K562 (cell line): ENCODE results near the gene KRTAP4-7. TPM values are rescaled to one million over a fixed set of nuclear protein-coding genes. Genes with fewer than 3 reads are reported as not detected.

Experiments
- ATAC-seq: fragments of 200-7000 bp; cut with Tn5 transposase; 3 replicates; pipeline ENCODE4 v1.9.1; 2020; ENCODE audit warnings: moderate library complexity
- BruUV-seq: library from RNA; stranded (reverse); fragments of 400-500 nt; replicated peaks from 2 replicates; lab custom pipeline; 2021; lab: Mats Ljungman, UMichigan
- CTCF ChIA-PET: fragments of 300-600 bp; formaldehyde crosslinking; extraction: SDS; loops from one replicate; lab custom pipeline; 2021; ENCODE audit warnings: low intra/inter-chr PET ratio; lab: Yijun Ruan, JAX
- POLR2A ChIA-PET: fragments of 300-600, 350-650 bp; sonication (Branson Sonifier 250); formaldehyde crosslinking; extraction: SDS; loops from one replicate; lab custom pipeline; 2021; ENCODE audit warnings: antibody characterized with exemption, inconsistent platforms; lab: Yijun Ruan, JAX
- DNase-seq, 4 experiments: peaks; one replicate each; pipeline versions ENCODE4 v3.0.0 to v3.0.0-alpha.2; 2011 to 2018; ENCODE audit warnings: low spot score in 3 of 4, mixed read lengths in 3 of 4; ENCODE audit errors: extremely low read depth in 1 of 4
- FAIRE-seq: peaks from 2 replicates; lab custom pipeline; 2011; peaks lifted over from hg19 to GRCh38; lab: Jason Lieb, UNC
- H2AFZ ChIP-seq: 2 replicates; pipeline ENCODE4 v1.6.0; 2011; ENCODE audit warnings: low read depth, low read length, control low read depth, inconsistent platforms
- H3K27ac ChIP-seq: fragments of 200-600 bp; 3 replicates; pipeline ENCODE4 v1.8.0; 2011; ENCODE audit warnings: low read depth, mild to moderate bottlenecking, control low read depth, inconsistent platforms, low read length, moderate library complexity, mixed read lengths; ENCODE audit errors: extremely low read depth
- H3K27me3 ChIP-seq, 2 experiments: fragments of 300-600 bp in 1 of 2; 2 replicates in 1 of 2; 3 replicates in 1 of 2; pipeline versions ENCODE4 v1.6.0 to v1.8.0; 2011; ENCODE audit warnings: inconsistent platforms in 2 of 2, low read length in 2 of 2, mild to moderate bottlenecking in 1 of 2, mixed read lengths in 1 of 2, moderate library complexity in 1 of 2; ENCODE audit not compliant: control insufficient read depth in 2 of 2, insufficient read depth in 2 of 2
- H3K36me3 ChIP-seq: fragments of 300-600 bp; 3 replicates; pipeline ENCODE4 v1.8.0; 2011; ENCODE audit warnings: mild to moderate bottlenecking, low read length, inconsistent platforms; ENCODE audit not compliant: control insufficient read depth, insufficient read depth
- H3K4me1 ChIP-seq, 2 experiments: fragments of 200-600 bp in 1 of 2; replicated peaks in 1 of 2; 2 replicates in 1 of 2; 3 replicates in 1 of 2; pipeline versions ENCODE4 v1.5.1 to v1.8.0; 2011; ENCODE audit warnings: inconsistent platforms in 2 of 2, low read length in 2 of 2, mild to moderate bottlenecking in 1 of 2, mixed read lengths in 1 of 2, moderate library complexity in 1 of 2; ENCODE audit not compliant: control insufficient read depth in 2 of 2, insufficient read depth in 2 of 2
- H3K4me2 ChIP-seq: 2 replicates; pipeline ENCODE4 v1.6.1; 2011; ENCODE audit warnings: low read length, control low read depth, inconsistent platforms, mixed read lengths; ENCODE audit not compliant: insufficient read depth
- H3K4me3 ChIP-seq: fragments of 200-600 bp; sonication (generic), shearing (Covaris generic); 2 replicates; pipeline ENCODE4 v1.5.1; 2016; ENCODE audit warnings: control low read depth, inconsistent platforms
- H3K79me2 ChIP-seq: fragments of 200-600 bp; 3 replicates; pipeline ENCODE4 v1.8.0; 2011; ENCODE audit warnings: low read length, inconsistent platforms; ENCODE audit not compliant: control insufficient read depth, insufficient read depth
- H3K9ac ChIP-seq, 2 experiments: 2 replicates each; pipeline versions ENCODE4 v1.6.0 to v1.6.1; 2011; ENCODE audit warnings: low read depth in 2 of 2, low read length in 2 of 2, control low read depth in 1 of 2, inconsistent platforms in 1 of 2, mild to moderate bottlenecking in 1 of 2, mixed read lengths in 1 of 2; ENCODE audit not compliant: insufficient read depth in 1 of 2
- H3K9me1 ChIP-seq: one replicate; pipeline ENCODE4 v1.6.0; 2011; ENCODE audit warnings: inconsistent platforms, mild to moderate bottlenecking, low read length, moderate library complexity; ENCODE audit not compliant: control insufficient read depth, insufficient read depth
- H3K9me3 ChIP-seq: replicated peaks from 2 replicates; pipeline ENCODE4 v1.5.1; 2011; ENCODE audit warnings: low read depth, low read length, inconsistent platforms; ENCODE audit not compliant: control insufficient read depth, insufficient read depth
- H4K20me1 ChIP-seq: replicated peaks from 2 replicates; pipeline ENCODE4 v1.6.1; 2011; ENCODE audit warnings: low read length, inconsistent platforms, mixed read lengths; ENCODE audit not compliant: control insufficient read depth, insufficient read depth
- ARID2 ChIP-seq: fragments of 450-650 bp; IDR thresholded peaks from 2 replicates; pipeline ENCODE4 v1.6.1; 2017; ENCODE audit warnings: antibody characterized with exemption, mild to moderate bottlenecking
- GATA2 ChIP-seq: sonication (generic); formaldehyde crosslinking; IDR thresholded peaks from 2 replicates; pipeline ENCODE4 v1.4.0; 2020; ENCODE audit warnings: mild to moderate bottlenecking, missing genetic modification reagents
- HDAC8 ChIP-seq: fragments of 450-650 bp; IDR thresholded peaks from 2 replicates; pipeline ENCODE4 v1.6.1; 2016; ENCODE audit warnings: mild to moderate bottlenecking, missing genetic modification characterization, moderate library complexity, missing compliant biosample characterization
- MECOM ChIP-seq: fragments of 250-450 bp; sonication (Bioruptor Pico); IDR thresholded peaks from 2 replicates; pipeline ENCODE4 v1.8.0; 2022; ENCODE audit warnings: inconsistent platforms
- NR2C1 ChIP-seq, 2 experiments: fragments of 450-650 bp; IDR thresholded peaks; 2 replicates each; pipeline ENCODE4 v1.6.1; 2017; ENCODE audit warnings: mild to moderate bottlenecking in 2 of 2, antibody characterized with exemption in 1 of 2, inconsistent platforms in 1 of 2, missing compliant biosample characterization in 1 of 2, missing genetic modification characterization in 1 of 2
- PBX2 ChIP-seq, 2 experiments: IDR thresholded peaks in 1 of 2; conservative IDR thresholded peaks in 1 of 2; 2 replicates each; pipeline ENCODE4 v1.6.1; 2016; ENCODE audit warnings: low read depth in 2 of 2, mild to moderate bottlenecking in 1 of 2, missing compliant biosample characterization in 1 of 2, missing genetic modification characterization in 1 of 2, moderate library complexity in 1 of 2
- PRPF4 ChIP-seq: fragments of 200-400 bp; formaldehyde crosslinking; IDR thresholded peaks from one replicate; pipeline ENCODE4 v1.6.1; 2017; ENCODE audit warnings: low read length, low read depth, mild to moderate bottlenecking; ENCODE audit not compliant: insufficient read depth, poor library complexity, severe bottlenecking
- RBFOX2 ChIP-seq: fragments of 200-400 bp; formaldehyde crosslinking; IDR thresholded peaks from 2 replicates; pipeline ENCODE4 v1.6.1; 2017; ENCODE audit warnings: low read depth, mild to moderate bottlenecking, low read length, moderate library complexity
- SRSF9 ChIP-seq: fragments of 200-400 bp; formaldehyde crosslinking; IDR thresholded peaks from 2 replicates; pipeline ENCODE4 v1.6.1; 2017; ENCODE audit warnings: low read depth, low read length, borderline replicate concordance
- TGIF2 ChIP-seq: sonication (generic); formaldehyde crosslinking; IDR thresholded peaks from 2 replicates; pipeline ENCODE4 v1.8.1; 2022; ENCODE audit warnings: mild to moderate bottlenecking, missing genetic modification reagents, moderate library complexity
- ZBED1 ChIP-seq: IDR thresholded peaks from 2 replicates; pipeline ENCODE4 v1.6.1; 2014
- ZBTB8A ChIP-seq: fragments of 450-650 bp; IDR thresholded peaks from 2 replicates; pipeline ENCODE4 v1.6.1; 2018; ENCODE audit warnings: mild to moderate bottlenecking, moderate library complexity; ENCODE audit not compliant: partially characterized antibody
- ZFP30 ChIP-seq: fragments of 250-450 bp; sonication (Bioruptor Pico); IDR thresholded peaks from 2 replicates; pipeline ENCODE4 v1.8.0; 2022; ENCODE audit warnings: moderate library complexity, mild to moderate bottlenecking, inconsistent platforms, borderline replicate concordance
- ZNF121 ChIP-seq: sonication (generic); formaldehyde crosslinking; conservative IDR thresholded peaks from 2 replicates; pipeline ENCODE4 v1.8.0; 2022; ENCODE audit warnings: missing genetic modification reagents
- ZNF24 ChIP-seq: fragments of 450-650 bp; IDR thresholded peaks from 2 replicates; pipeline ENCODE4 v1.6.1; 2016
- ZNF644 ChIP-seq: fragments of 200-800 bp; sonication (Bioruptor generic); IDR thresholded peaks from 2 replicates; pipeline ENCODE4 v1.6.1; 2016; ENCODE audit warnings: low read depth, missing genetic modification characterization, missing compliant biosample characterization
- WGBS: fragments of 100-300 bp; shearing (Covaris generic); methylation state at CpG from one replicate; pipeline ENCODE4 v1.1.6; 2016; ENCODE audit warnings: low coverage, mixed read lengths; ENCODE audit not compliant: insufficient coverage; ENCODE audit errors: missing lambda C conversion rate; 5-methylcytosine and 5-hydroxymethylcytosine counted together
- in situ Hi-C: fragments of 300-500 bp; cut with MboI; formaldehyde crosslinking; loops from 4 replicates; pipeline ENCODE4 v1.15.0; 2018; ENCODE audit warnings: inconsistent platforms, mixed read lengths
- intact Hi-C: fragments of 100-400 bp; cut with micrococcal nuclease; formaldehyde crosslinking; loops from 2 replicates; pipeline ENCODE4 v1.14.2; 2022
- polyA plus RNA-seq, 8 experiments: library from polyadenylated mRNA; depleted of rRNA in 4 of 8; stranded (reverse) in 5 of 8; unstranded in 3 of 8; fragments of >200 nt; fragmentation: Nextera tagmentation in 2 of 8; fragmentation: Illumina TruSeq in 1 of 8; extraction: Ambion mirVana in 2 of 8; extraction: Trizol in 1 of 8; gene quantifications; 2 replicates each; pipeline versions ENCODE4 v1.2.1 to v1.2.3, GENCODE V29; 2011 to 2014; ENCODE audit warnings: inconsistent platforms in 1 of 8, missing spikeins in 1 of 8
- total RNA-seq, 7 experiments: library from RNA; depleted of rRNA in 6 of 7; stranded (reverse); fragments of >200 nt in 6 of 7; fragmentation: Illumina TruSeq in 2 of 7; extraction: Trizol in 2 of 7; gene quantifications; 2 replicates each; pipeline versions ENCODE4 v1.2.1 to v1.2.3, GENCODE V29; 2011 to 2021; ENCODE audit warnings: low replicate concordance in 1 of 7

The KRTAP4-7 gene
- total and polyA plus RNA-seq, 9 of the 15 experiments (the other 6 are each of a cell fraction or from before 2014, with no cell fraction given), result not detected

GRCh38 chr17:41061964-41062363, 22.0 kb upstream of the KRTAP4-7 start:
- Histone ChIP-seq H3K4me1 (peaks cover 0 to 5% of the 10 kb centered on the region in 2 experiments; a peak in 2 of 5 replicates), H3K9ac (no peak overlapping the region), H3K9me1 (no peaks in the 10 kb centered on the region), H3K9me3 (no peaks in the 10 kb centered on the region), H3K4me2 (no peak overlapping the region), H4K20me1 (no peaks in the 10 kb centered on the region; the same call in 1 of the 2 replicates), H3K79me2 (no peaks in the 10 kb centered on the region), H3K27me3 (peaks cover 0 to 4% of the 10 kb centered on the region in 2 experiments; a peak in 3 of 5 replicates), H2AFZ (no peak overlapping the region), H3K4me3 (no peak overlapping the region), H3K36me3 (no peaks in the 10 kb centered on the region), H3K27ac (no peak overlapping the region)
- no peak for DNase-seq
- ChIA-PET CTCF (no interaction called here), POLR2A (interaction anchor here (0.7 kb wide), 1 partner anchor 592 kb away, joined by 3 read pairs; no protein-coding TSS in a partner anchor)
- intact Hi-C loops (no loop called here), in situ Hi-C loops (no loop called here)
- no peak for ATAC-seq
- WGBS, result 0% methylated on average over 1 of the region's 1 CpG
- no peak for FAIRE-seq
- BruUV-seq, result no TSS peak
- TF ChIP-seq ZBTB8A (no peak), ZBED1 (no peak), TGIF2 (no peak), MECOM (CRISPR knock-in tag) (no peak), PBX2 (CRISPR knock-in tag; IDR thresholded peaks at IDR 0.05; ENCODE audit: low read depth) (no peak), PBX2 (tag; conservative IDR thresholded peaks at IDR 0.05; ENCODE audit: low read depth) (no peak), GATA2 (CRISPR knock-in tag) (no peak), RBFOX2 (no peak), HDAC8 (tag) (no peak), ZNF644 (tag) (no peak), ZFP30 (CRISPR knock-in tag) (no peak), SRSF9 (no peak), PRPF4 (no peak), ZNF121 (CRISPR knock-in tag) (no peak), ZNF24 (no peak), ARID2 (no peak), NR2C1 (IDR thresholded peaks at IDR 0.05) (no peak), NR2C1 (tag; IDR thresholded peaks at IDR 0.05) (no peak)
- TF ChIP-seq, all 486 proteins: peak for 0
